Activated naive CD4-positive, alpha-beta T cell treated with anti-CD3 and anti-CD28 coated beads for 36 hours (primary cell): ENCODE measurements around the gene CEP95. TPM values are rescaled to one million over a fixed set of nuclear protein-coding genes. Genes with fewer than 3 reads are reported as not detected.

Source experiments
- CTCF ChIA-PET: fragments of 350-600 bp; sonication (Branson Sonifier 250); formaldehyde crosslinking; loops from one replicate; lab custom pipeline; 2021; ENCODE audit warnings: antibody characterized with exemption; lab: Charles Lee
- DNase-seq: peaks from one replicate; pipeline ENCODE4 v3.0.0-alpha.2; 2020
- H3K27ac Mint-ChIP-seq: one replicate; pipeline ENCODE4 v1.8.0; 2021; ENCODE audit warnings: mild to moderate bottlenecking, mixed read lengths
- H3K27me3 Mint-ChIP-seq: one replicate; pipeline ENCODE4 v1.8.0; 2021; ENCODE audit warnings: low read depth, mixed read lengths
- H3K36me3 Mint-ChIP-seq: one replicate; pipeline ENCODE4 v1.8.0; 2021; ENCODE audit warnings: low read depth, mixed read lengths
- H3K4me1 Mint-ChIP-seq: one replicate; pipeline ENCODE4 v1.8.0; 2021; ENCODE audit warnings: low read depth, mixed read lengths
- H3K4me3 Mint-ChIP-seq: one replicate; pipeline ENCODE4 v1.8.0; 2021; ENCODE audit warnings: mild to moderate bottlenecking, moderate library complexity, mixed read lengths
- H3K9me3 Mint-ChIP-seq: one replicate; pipeline ENCODE4 v1.8.0; 2021; ENCODE audit warnings: mixed read lengths
- intact Hi-C: fragments of 100-400 bp; cut with micrococcal nuclease; formaldehyde crosslinking; loops from one replicate; pipeline ENCODE4 v1.15.1; 2023
- total RNA-seq, 2 experiments: library from RNA; stranded (reverse); gene quantifications; one replicate each; pipeline ENCODE4 v1.2.3, GENCODE V29; 2021

The CEP95 gene
- total RNA-seq, 2 experiments from 2014 or later = 38.8 to 43.3 TPM

GRCh38 chr17:64503821-64504768 lies 2.7 kb upstream of the CEP95 start:
- H3K27ac Mint-ChIP-seq = peak overlapping the region; percentile 99

GRCh38 chr17:64504769-64505339 lies 1.9 kb upstream of the CEP95 start:
- DNase-seq = no peak
- H3K9me3 Mint-ChIP-seq = no peaks in the 10 kb centered on the region
- H3K4me3 Mint-ChIP-seq = peak overlapping the region; percentile 92
- no peaks in the 10 kb centered on the region for H3K27me3 Mint-ChIP-seq
- H3K4me1 Mint-ChIP-seq = peaks cover 67% of the 10 kb centered on the region
- peak overlapping the region; percentile 99 for H3K27ac Mint-ChIP-seq
- CTCF ChIA-PET = interaction anchor here (0.7 to 3.3 kb wide), 5 partner anchors 8 to 86 kb away, joined by 3 to 22 read pairs (median 4); partner anchors contain the start of gene POLG2
- intact Hi-C loops = loop anchor here (5.0 to 10.0 kb wide), 3 partner anchors 472 to 883 kb away; partner anchors contain the start of genes GNA13 and MAP3K3
- peaks cover 70% of the 10 kb centered on the region for H3K36me3 Mint-ChIP-seq

More at GRCh38 chr17:64503821-64504768, 2.7 kb upstream of the CEP95 start:
- H3K27me3 Mint-ChIP-seq = no peaks in the 10 kb centered on the region
- DNase-seq = no peak
- no peaks in the 10 kb centered on the region for H3K9me3 Mint-ChIP-seq
- peaks cover 75% of the 10 kb centered on the region for H3K36me3 Mint-ChIP-seq
- peaks cover 72% of the 10 kb centered on the region for H3K4me1 Mint-ChIP-seq
- intact Hi-C loops = loop anchor here (10.0 kb wide), 1 partner anchor 551 kb away; the partner anchor contains the start of gene GNA13
- peak overlapping the region; percentile 92 for H3K4me3 Mint-ChIP-seq
- CTCF ChIA-PET = interaction anchor here (1.3 to 2.8 kb wide), 4 partner anchors 7 to 145 kb away, joined by 3 to 10 read pairs (median 5); partner anchors contain the start of gene POLG2

- H3K4me3 Mint-ChIP-seq = peak overlapping the region; percentile 92
- intact Hi-C loops = loop anchor here (1.0 to 10.0 kb wide), 12 partner anchors 8 to 883 kb away; partner anchors contain the start of genes GNA13, ICAM2, MAP3K3 and POLG2
- peaks cover 61% of the 10 kb centered on the region for H3K4me1 Mint-ChIP-seq
- H3K36me3 Mint-ChIP-seq = peaks cover 63% of the 10 kb centered on the region
- DNase-seq = peak; percentile 93
- CTCF ChIA-PET = interaction anchor here (0.7 to 3.3 kb wide), 4 partner anchors 9 to 87 kb away, joined by 3 to 22 read pairs (median 7); partner anchors contain the start of gene POLG2
- peak overlapping the region; percentile 99 for H3K27ac Mint-ChIP-seq
- H3K27me3 Mint-ChIP-seq = no peaks in the 10 kb centered on the region
- H3K9me3 Mint-ChIP-seq = no peaks in the 10 kb centered on the region
Measured at GRCh38 chr17:64505340-64506200, 1.2 kb upstream of the CEP95 start.

- H3K27ac Mint-ChIP-seq = peak within 1 kb of the TSS; percentile 99
- H3K4me1 Mint-ChIP-seq = peaks cover 56% of the 10 kb centered on the region
- no peaks in the 10 kb centered on the region for H3K27me3 Mint-ChIP-seq
Measured at GRCh38 chr17:64506201-64506575, 589 bp upstream of the CEP95 start, which contains the start of gene DDX5. DDX5 (minus strand) TSS chr17:64506289; CDS start chr17:64506119, 170 bp downstream.

GRCh38 chr17:64507413-64507782 lies 621 bp downstream of the CEP95 start:
- DNase-seq = peak; percentile 54
- no peaks in the 10 kb centered on the region for H3K27me3 Mint-ChIP-seq
- H3K9me3 Mint-ChIP-seq = no peaks in the 10 kb centered on the region
- H3K4me3 Mint-ChIP-seq = peak overlapping the region; percentile 92
- peaks cover 50% of the 10 kb centered on the region for H3K4me1 Mint-ChIP-seq
- CTCF ChIA-PET = interaction anchor here (0.6 to 3.3 kb wide), 7 partner anchors 16 to 142 kb away, joined by 3 to 22 read pairs (median 3); no protein-coding TSS in a partner anchor
- intact Hi-C loops = loop anchor here (1.0 to 10.0 kb wide), 9 partner anchors 15 to 885 kb away; partner anchors contain the start of genes GNA13, MAP3K3 and TEX2
- peak overlapping the region; percentile 99 for H3K27ac Mint-ChIP-seq
- H3K36me3 Mint-ChIP-seq = peaks cover 53% of the 10 kb centered on the region

More at GRCh38 chr17:64506201-64506575, 589 bp upstream of the CEP95 start, which contains the start of gene DDX5:
- intact Hi-C loops = loop anchor here (1.0 to 10.0 kb wide), 12 partner anchors 9 to 884 kb away; partner anchors contain the start of genes GNA13, ICAM2, MAP3K3 and POLG2
- peaks cover 62% of the 10 kb centered on the region for H3K36me3 Mint-ChIP-seq
- peak within 1 kb of the TSS; percentile 92 for H3K4me3 Mint-ChIP-seq
- H3K9me3 Mint-ChIP-seq = no peaks in the 10 kb centered on the region
- peak; percentile 99 for DNase-seq
- CTCF ChIA-PET = interaction anchor here (0.6 to 3.3 kb wide), 9 partner anchors 10 to 149 kb away, joined by 3 to 22 read pairs (median 3); partner anchors contain the start of gene POLG2

- Mint-ChIP-seq H3K27me3 (no peaks in the 10 kb centered on the region), H3K27ac (no peak overlapping the region), H3K36me3 (peaks cover 42% of the 10 kb centered on the region), H3K9me3 (no peaks in the 10 kb centered on the region), H3K4me3 (peak overlapping the region; percentile 36), H3K4me1 (peaks cover 38% of the 10 kb centered on the region)
- CTCF ChIA-PET = interaction anchor here (1.0 kb wide), 1 partner anchor 16 kb away, joined by 3 read pairs; no protein-coding TSS in a partner anchor
- DNase-seq = no peak
- intact Hi-C loops = loop anchor here (5.0 to 10.0 kb wide), 3 partner anchors 469 to 886 kb away; partner anchors contain the start of genes GNA13 and MAP3K3
Measured at GRCh38 chr17:64508683-64509082, 1.9 kb downstream of the CEP95 start.

GRCh38 chr17:64509179-64509578 lies 2.4 kb downstream of the CEP95 start:
- Mint-ChIP-seq H3K4me3 (peak overlapping the region; percentile 36), H3K36me3 (peaks cover 37% of the 10 kb centered on the region), H3K4me1 (peaks cover 34% of the 10 kb centered on the region), H3K27ac (no peak overlapping the region), H3K9me3 (no peaks in the 10 kb centered on the region), H3K27me3 (no peaks in the 10 kb centered on the region)
- no peak for DNase-seq
- intact Hi-C loops = loop anchor here (5.0 to 10.0 kb wide), 3 partner anchors 468 to 887 kb away; partner anchors contain the start of genes GNA13 and MAP3K3
- CTCF ChIA-PET = interaction anchor here (0.6 to 1.0 kb wide), 2 partner anchors 16 to 280 kb away, joined by 3 to 4 read pairs; no protein-coding TSS in a partner anchor

GRCh38 chr17:64515419-64515818 lies 8.6 kb downstream of the CEP95 start:
- Mint-ChIP-seq H3K36me3 (peaks cover 28% of the 10 kb centered on the region), H3K27ac (no peak overlapping the region), H3K27me3 (no peaks in the 10 kb centered on the region), H3K4me1 (peaks cover 26% of the 10 kb centered on the region), H3K9me3 (no peaks in the 10 kb centered on the region), H3K4me3 (no peak overlapping the region)
- CTCF ChIA-PET = interaction anchor here (0.6 to 1.4 kb wide), 4 partner anchors 17 to 94 kb away, joined by 3 read pairs; no protein-coding TSS in a partner anchor
- intact Hi-C loops = no loop called here
- DNase-seq = no peak

- no peaks in the 10 kb centered on the region for H3K9me3 Mint-ChIP-seq
- CTCF ChIA-PET = interaction anchor here (0.6 to 1.4 kb wide), 4 partner anchors 17 to 95 kb away, joined by 3 read pairs; no protein-coding TSS in a partner anchor
- H3K4me1 Mint-ChIP-seq = peaks cover 26% of the 10 kb centered on the region
- no peak for DNase-seq
- peaks cover 26% of the 10 kb centered on the region for H3K36me3 Mint-ChIP-seq
- peak overlapping the region; percentile 22 for H3K27ac Mint-ChIP-seq
- H3K4me3 Mint-ChIP-seq = no peak overlapping the region
- intact Hi-C loops = no loop called here
- H3K27me3 Mint-ChIP-seq = no peaks in the 10 kb centered on the region
Measured at GRCh38 chr17:64515829-64516228, 9.1 kb downstream of the CEP95 start.

- H3K36me3 Mint-ChIP-seq = peaks cover 27% of the 10 kb centered on the region
- H3K27ac Mint-ChIP-seq = no peak overlapping the region
- H3K27me3 Mint-ChIP-seq = no peaks in the 10 kb centered on the region
- DNase-seq = no peak
- H3K4me3 Mint-ChIP-seq = no peak overlapping the region
- intact Hi-C loops = no loop called here
- H3K9me3 Mint-ChIP-seq = no peaks in the 10 kb centered on the region
- peaks cover 18% of the 10 kb centered on the region for H3K4me1 Mint-ChIP-seq
- CTCF ChIA-PET = interaction anchor here (1.1 kb wide), 1 partner anchor 10 kb away, joined by 5 read pairs; no protein-coding TSS in a partner anchor
Measured at GRCh38 chr17:64519601-64520000, 12.8 kb downstream of the CEP95 start.
